RCC 7860 (cell line): ENCODE measurements around the gene PCNT.

Experiments used
- DNase-seq: peaks from one replicate; pipeline ENCODE4 v3.0.0-alpha.2; 2015; ENCODE audit warnings: low spot score
- FAIRE-seq: peaks from 2 replicates; lab custom pipeline; 2012; peaks lifted over from hg19 to GRCh38; lab: Jason Lieb, UNC

Gene PCNT

DNA sequence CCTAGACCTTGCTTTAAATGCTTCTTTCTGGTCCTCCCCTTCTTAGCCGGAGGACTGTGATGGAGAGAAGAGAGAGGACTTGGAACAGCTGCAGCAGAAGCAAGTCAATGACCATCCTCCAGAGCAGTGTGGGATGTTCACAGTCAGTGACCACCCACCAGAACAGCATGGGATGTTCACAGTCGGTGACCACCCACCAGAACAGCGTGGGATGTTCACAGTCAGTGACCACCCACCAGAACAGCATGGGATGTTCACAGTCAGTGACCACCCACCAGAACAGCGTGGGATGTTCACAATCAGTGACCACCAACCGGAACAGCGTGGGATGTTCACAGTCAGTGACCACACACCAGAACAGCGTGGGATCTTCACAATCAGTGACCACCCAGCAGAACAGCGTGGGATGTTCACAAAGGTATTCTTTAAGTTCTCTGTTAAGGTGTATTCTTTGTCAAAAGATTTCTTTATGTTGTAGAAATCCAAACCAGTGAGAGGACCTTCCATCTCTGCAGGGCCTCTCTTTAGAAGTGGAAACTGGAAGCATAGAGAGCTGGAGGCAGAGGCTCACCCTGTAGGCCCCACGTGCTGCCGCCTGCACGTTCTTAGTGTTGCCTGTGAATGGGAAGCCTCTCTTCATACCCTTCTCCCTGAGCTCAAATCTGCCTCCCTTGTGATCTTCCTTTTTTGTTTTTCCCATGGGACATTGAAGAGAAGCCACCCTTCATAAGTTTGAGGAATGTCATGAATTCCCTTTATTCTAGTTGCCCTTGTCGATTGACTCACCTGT, 10.6 kb downstream of the PCNT start:
- DNase-seq (no peak), FAIRE-seq (no peak)

- no peak for DNase-seq
- no peak for FAIRE-seq
These were observed 12.6 kb downstream of the PCNT start for GRCh38 chr21:46336603-46337002.

GRCh38 chr21:46340998-46341397, 17.0 kb downstream of the PCNT start:
- DNase-seq (no peak), FAIRE-seq (no peak)

- FAIRE-seq = no peak
These were observed 20.4 kb downstream of the PCNT start for GRCh38 chr21:46344219-46344915.

GRCh38 chr21:46345861-46346260, 21.9 kb downstream of the PCNT start:
- FAIRE-seq = no peak

More at GRCh38 chr21:46344219-46344915, 20.4 kb downstream of the PCNT start:
- no peak for DNase-seq

DNA sequence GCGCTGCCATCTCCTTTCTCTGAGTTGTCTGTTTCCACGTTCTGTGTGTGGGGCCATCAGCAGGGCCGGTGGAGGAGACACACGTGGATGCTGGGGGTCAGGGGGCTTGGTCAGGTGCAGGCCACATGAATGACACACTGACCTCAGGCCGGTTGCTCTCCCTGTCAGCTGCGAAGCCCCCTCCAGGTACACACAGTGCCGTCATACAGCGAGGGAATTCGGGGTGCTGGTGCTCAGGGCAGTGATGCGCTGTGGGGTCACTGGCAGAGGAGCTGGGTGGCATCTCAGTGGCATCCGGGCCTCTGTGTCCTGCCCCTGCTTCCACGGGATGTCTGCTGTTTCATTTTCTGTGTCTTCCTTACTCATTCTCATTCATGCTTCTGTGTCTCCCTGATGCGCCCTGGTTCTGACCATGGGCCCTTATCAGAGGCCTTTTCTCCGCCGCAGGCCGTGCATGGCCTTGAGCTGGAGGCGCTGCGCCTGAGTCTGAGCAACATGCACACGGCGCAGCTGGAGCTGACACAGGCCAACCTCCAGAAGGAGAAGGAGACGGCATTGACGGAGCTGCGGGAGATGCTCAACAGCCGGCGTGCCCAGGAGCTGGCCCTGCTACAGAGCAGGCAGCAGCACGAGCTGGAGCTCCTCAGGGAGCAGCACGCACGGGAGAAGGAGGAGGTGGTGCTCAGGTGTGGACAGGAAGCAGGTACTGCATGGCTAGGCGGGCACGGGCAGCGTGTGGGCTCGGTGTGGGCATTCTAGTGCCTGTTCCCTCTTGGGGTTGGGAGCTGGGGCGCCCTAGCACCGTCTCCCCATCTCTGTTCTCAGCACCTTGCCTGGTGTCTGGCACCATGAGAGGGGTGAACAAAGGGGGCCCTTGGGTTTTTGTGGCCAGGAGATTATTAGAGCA, 22.6 kb downstream of the PCNT start:
- FAIRE-seq (no peak), DNase-seq (no peak)

More at GRCh38 chr21:46345861-46346260, 21.9 kb downstream of the PCNT start:
- DNase-seq = no peak

- no peak for DNase-seq
- FAIRE-seq = no peak
These were observed 23.2 kb downstream of the PCNT start for GRCh38 chr21:46347203-46347550.

- DNase-seq (no peak), FAIRE-seq (no peak)
These were observed 23.9 kb downstream of the PCNT start for GRCh38 chr21:46347791-46348381.

DNA sequence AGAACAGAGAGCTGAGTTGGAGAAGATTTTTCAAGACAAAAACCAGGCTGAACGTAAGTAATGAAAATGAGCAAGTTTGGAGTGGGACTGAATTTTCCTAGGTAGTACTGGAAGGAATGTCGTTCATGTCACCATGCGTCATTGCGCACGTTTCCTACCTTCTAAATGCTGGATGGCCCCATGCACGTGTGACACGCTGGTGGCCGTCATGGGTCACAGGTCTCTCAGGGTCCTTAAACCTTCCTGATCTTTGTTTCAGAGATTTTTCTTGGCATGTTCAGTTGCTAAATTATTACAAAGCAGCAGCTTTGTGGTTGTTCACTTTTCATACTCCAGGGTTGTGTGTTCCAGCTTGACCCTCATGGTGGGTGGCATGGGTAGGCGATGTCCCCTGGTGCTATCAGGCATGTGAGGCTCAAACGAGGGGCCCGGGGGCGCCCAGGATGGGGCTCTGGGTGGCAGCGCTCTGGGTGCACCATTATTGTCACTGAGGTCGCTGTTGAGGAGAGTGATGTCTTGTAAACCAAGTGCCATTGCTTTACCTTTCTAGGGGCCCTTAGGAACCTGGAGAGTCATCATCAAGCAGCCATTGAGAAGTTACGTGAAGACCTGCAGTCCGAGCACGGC, 25.3 kb downstream of the PCNT start:
- FAIRE-seq = no peak

DNA sequence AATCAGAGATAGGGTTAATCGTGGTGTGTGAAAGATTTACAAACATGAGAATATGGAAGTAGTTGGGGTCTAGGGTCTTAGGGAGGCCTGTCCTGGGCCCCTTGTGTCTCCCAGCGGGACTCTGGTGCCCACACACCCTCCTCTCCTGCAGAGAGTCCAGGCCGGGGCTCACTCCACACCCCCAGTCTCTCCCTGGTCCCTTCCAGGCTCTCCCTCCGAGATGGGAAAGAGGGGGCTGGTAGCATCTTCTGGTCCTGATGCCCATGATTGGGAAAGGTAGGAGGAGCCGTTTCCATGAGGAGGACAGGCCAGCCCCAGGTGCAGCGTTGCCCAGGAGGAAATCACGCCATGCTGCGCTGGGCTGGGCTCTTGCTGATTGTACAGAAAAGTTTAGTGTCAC, 26.6 kb downstream of the PCNT start:
- DNase-seq (no peak), FAIRE-seq (no peak)

More for the DNA sequence above, 25.3 kb downstream of the PCNT start:
- DNase-seq = no peak

DNA sequence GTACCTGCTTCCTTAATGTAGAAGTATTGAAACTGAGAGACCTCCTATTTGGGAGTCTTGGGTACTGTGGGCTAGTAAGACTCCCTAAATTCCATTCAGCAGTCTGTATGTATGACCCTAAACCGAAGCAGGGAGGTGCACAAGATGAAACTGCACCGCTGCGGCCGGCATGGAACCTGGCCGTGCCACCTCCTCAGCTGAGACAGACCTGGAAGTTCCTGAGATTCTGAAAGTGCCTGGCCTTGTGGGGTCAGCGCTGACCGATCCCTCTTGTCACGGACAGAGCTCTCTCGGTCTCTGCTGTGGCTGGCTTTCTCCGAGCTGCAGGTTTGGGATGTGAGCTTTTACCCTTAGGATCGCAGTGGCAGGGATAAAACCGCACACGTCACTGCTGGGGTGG, 27.0 kb downstream of the PCNT start:
- no peak for DNase-seq
- no peak for FAIRE-seq

- FAIRE-seq (no peak), DNase-seq (no peak)
These were observed 27.7 kb downstream of the PCNT start for GRCh38 chr21:46351476-46352163.

- DNase-seq (no peak), FAIRE-seq (no peak)
These were observed 28.2 kb downstream of the PCNT start for GRCh38 chr21:46352164-46352515.

DNA sequence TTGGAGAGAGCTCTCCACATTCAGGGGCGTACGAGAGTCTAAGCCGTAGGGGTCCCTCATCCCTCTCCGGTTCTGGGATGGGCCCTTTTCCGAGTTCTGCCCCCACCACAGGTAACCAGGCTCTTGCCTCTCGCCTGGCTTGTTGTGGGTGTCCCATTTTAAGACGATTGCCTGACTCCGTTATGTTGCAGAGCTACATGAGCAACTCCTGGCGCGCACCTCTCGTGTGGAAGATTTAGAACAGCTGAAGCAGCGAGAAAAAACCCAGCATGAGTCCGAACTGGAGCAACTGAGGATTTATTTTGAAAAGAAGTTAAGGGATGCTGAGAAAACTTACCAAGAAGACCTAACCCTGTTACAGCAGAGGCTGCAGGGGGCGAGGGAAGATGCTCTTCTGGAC, 29.0 kb downstream of the PCNT start:
- FAIRE-seq (no peak), DNase-seq (no peak)

GRCh38 chr21:46354046-46354445, 30.1 kb downstream of the PCNT start:
- no peak for FAIRE-seq
- DNase-seq = no peak

GRCh38 chr21:46354518-46354917, 30.6 kb downstream of the PCNT start:
- DNase-seq = no peak
- FAIRE-seq = no peak

- no peak for DNase-seq
- no peak for FAIRE-seq
These were observed 31.4 kb downstream of the PCNT start for GRCh38 chr21:46355161-46356004.

DNA sequence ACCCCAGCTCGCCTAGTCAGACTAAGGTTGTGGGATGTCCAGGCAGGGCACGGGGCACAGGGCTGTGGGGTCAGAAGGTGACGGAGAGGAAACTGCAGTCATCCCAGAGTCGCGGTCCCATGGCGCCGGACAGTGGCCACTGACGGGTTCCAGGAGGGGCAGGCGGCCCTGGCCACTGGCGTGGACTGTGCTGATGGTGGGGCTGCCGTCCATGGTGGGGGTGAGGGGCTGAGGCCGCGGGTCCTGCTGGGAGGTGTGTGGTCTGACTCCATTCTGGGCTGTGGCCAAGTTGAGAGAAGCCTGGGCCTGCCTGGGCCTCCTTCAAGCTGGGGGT, 32.0 kb downstream of the PCNT start:
- DNase-seq (no peak), FAIRE-seq (no peak)
